PC-3 (cell line): Measurements from ENCODE around the gene GLI3. TPM values are rescaled to one million over a fixed set of nuclear protein-coding genes. Genes with fewer than 3 reads are reported as not detected.

Experiments
- ATAC-seq: fragments of 200-7000 bp; cut with Tn5 transposase; 2 replicates; pipeline ENCODE4 v1.9.1; 2020; ENCODE audit warnings: mild to moderate bottlenecking, moderate library complexity
- BruUV-seq: library from RNA; stranded (reverse); fragments of 400-500 nt; replicated peaks from 2 replicates; lab custom pipeline; 2021; lab: Mats Ljungman, UMichigan
- CTCF ChIA-PET: fragments of 300-600 bp; sonication (Branson Sonifier 250); formaldehyde crosslinking; loops from one replicate; lab custom pipeline; 2022; ENCODE audit warnings: antibody characterized with exemption; lab: Charles Lee
- POLR2A ChIA-PET: fragments of 300-600 bp; sonication (Branson Sonifier 250); formaldehyde crosslinking; loops from one replicate; lab custom pipeline; 2022; ENCODE audit warnings: antibody characterized with exemption; ENCODE audit not compliant: unreplicated experiment; lab: Charles Lee
- DNase-seq: peaks from one replicate; pipeline ENCODE4 v3.0.0-alpha.2; 2015
- H2AFZ ChIP-seq: fragments of 300-600 bp; sonication (generic); 2 replicates; pipeline ENCODE4 v1.6.0; 2016; ENCODE audit warnings: antibody characterized with exemption, low read length
- H3F3A ChIP-seq: fragments of 300-600 bp; sonication (generic); one replicate; pipeline ENCODE4 v1.6.0; 2017; ENCODE audit warnings: antibody characterized with exemption, low read length, control low read depth, mild to moderate bottlenecking; ENCODE audit not compliant: unreplicated experiment
- H3K27ac ChIP-seq: fragments of 300-600 bp; sonication (generic); 2 replicates; pipeline ENCODE4 v1.5.1; 2016; ENCODE audit warnings: mild to moderate bottlenecking, low read length
- H3K27me3 ChIP-seq: fragments of 300-600 bp; sonication (generic); 2 replicates; pipeline ENCODE4 v1.6.1; 2016; ENCODE audit warnings: low read length, mixed read lengths
- H3K36me3 ChIP-seq: fragments of 300-600 bp; sonication (generic); 2 replicates; pipeline ENCODE4 v1.6.1; 2016; ENCODE audit warnings: low read depth, mixed run types, low read length, mixed read lengths
- H3K4me1 ChIP-seq: fragments of 300-600 bp; sonication (generic); 2 replicates; pipeline ENCODE4 v1.5.1; 2016; ENCODE audit warnings: low read length; ENCODE audit not compliant: insufficient read depth
- H3K4me2 ChIP-seq: fragments of 300-600 bp; sonication (generic); 2 replicates; pipeline ENCODE4 v1.6.0; 2016; ENCODE audit warnings: low read length
- H3K4me3 ChIP-seq: fragments of 300-600 bp; sonication (generic); 2 replicates; pipeline ENCODE4 v1.5.1; 2016; ENCODE audit warnings: mild to moderate bottlenecking, low read length, mixed read lengths
- H3K79me2 ChIP-seq: fragments of 300-600 bp; sonication (generic); 2 replicates; pipeline ENCODE4 v1.6.1; 2017; ENCODE audit warnings: low read length, mixed read lengths
- H3K9ac ChIP-seq: fragments of 300-600 bp; sonication (generic); 2 replicates; pipeline ENCODE4 v1.6.0; 2016; ENCODE audit warnings: mild to moderate bottlenecking, low read length
- H3K9me2 ChIP-seq: fragments of 300-600 bp; sonication (generic); replicated peaks from 2 replicates; pipeline ENCODE4 v1.6.1; 2016; ENCODE audit warnings: mixed run types, low read length, mixed read lengths
- H3K9me3 ChIP-seq: fragments of 300-600 bp; sonication (generic); 2 replicates; pipeline ENCODE4 v1.6.1; 2016; ENCODE audit warnings: low read length, mixed read lengths
- H4K20me1 ChIP-seq: fragments of 300-600 bp; sonication (generic); 2 replicates; pipeline ENCODE4 v1.6.1; 2016; ENCODE audit warnings: low read length, mixed read lengths
- EZH2 ChIP-seq: fragments of 300-600 bp; sonication (generic); IDR thresholded peaks from one replicate; pipeline ENCODE4 v1.6.1; 2017; ENCODE audit warnings: antibody characterized with exemption, mild to moderate bottlenecking, low read length; ENCODE audit not compliant: unreplicated experiment
- EZH2phosphoT487 ChIP-seq: fragments of 300-600 bp; sonication (generic); IDR thresholded peaks from 2 replicates; pipeline ENCODE4 v1.6.1; 2018; ENCODE audit warnings: mild to moderate bottlenecking, antibody characterized with exemption, low read length, borderline replicate concordance
- intact Hi-C: fragments of 100-400 bp; cut with micrococcal nuclease; formaldehyde crosslinking; loops from 2 replicates; pipeline ENCODE4 v1.9.0; 2023
- total RNA-seq: library from RNA; depleted of rRNA; stranded (reverse); fragments of >200 nt; gene quantifications from 2 replicates; pipeline ENCODE4 v1.2.3, GENCODE V29; 2014
- TF ChIP-seq, protein P1 (sequence below): fragments of 300-600 bp; sonication (generic); conservative IDR thresholded peaks from 2 replicates; pipeline ENCODE4 v1.5.1; 2017; ENCODE audit warnings: antibody characterized with exemption, low read depth, mild to moderate bottlenecking, low read length

The GLI3 gene
- total RNA-seq, 1 experiment from 2014 or later: 3.5 TPM

GRCh38 chr7:42247301-42247700 lies 10.3 kb upstream of the GLI3 start:
- Histone ChIP-seq H3K4me1 (peaks cover 11% of the 10 kb centered on the region), H2AFZ (no peak overlapping the region), H3K4me3 (no peak overlapping the region), H3F3A (no peaks in the 10 kb centered on the region), H3K79me2 (no peaks in the 10 kb centered on the region), H3K9me2 (no peaks in the 10 kb centered on the region), H3K9me3 (no peaks in the 10 kb centered on the region), H3K4me2 (no peak overlapping the region), H3K27me3 (no peaks in the 10 kb centered on the region), H3K27ac (no peak overlapping the region), H3K36me3 (no peaks in the 10 kb centered on the region), H4K20me1 (no peaks in the 10 kb centered on the region), H3K9ac (no peak overlapping the region)
- BruUV-seq: no TSS peak
- ATAC-seq: no peak
- intact Hi-C loops: no loop called here
- no peak for DNase-seq
- TF ChIP-seq EZH2 (no peak), EZH2phosphoT487 (no peak)
- TF ChIP-seq, protein P1, sequence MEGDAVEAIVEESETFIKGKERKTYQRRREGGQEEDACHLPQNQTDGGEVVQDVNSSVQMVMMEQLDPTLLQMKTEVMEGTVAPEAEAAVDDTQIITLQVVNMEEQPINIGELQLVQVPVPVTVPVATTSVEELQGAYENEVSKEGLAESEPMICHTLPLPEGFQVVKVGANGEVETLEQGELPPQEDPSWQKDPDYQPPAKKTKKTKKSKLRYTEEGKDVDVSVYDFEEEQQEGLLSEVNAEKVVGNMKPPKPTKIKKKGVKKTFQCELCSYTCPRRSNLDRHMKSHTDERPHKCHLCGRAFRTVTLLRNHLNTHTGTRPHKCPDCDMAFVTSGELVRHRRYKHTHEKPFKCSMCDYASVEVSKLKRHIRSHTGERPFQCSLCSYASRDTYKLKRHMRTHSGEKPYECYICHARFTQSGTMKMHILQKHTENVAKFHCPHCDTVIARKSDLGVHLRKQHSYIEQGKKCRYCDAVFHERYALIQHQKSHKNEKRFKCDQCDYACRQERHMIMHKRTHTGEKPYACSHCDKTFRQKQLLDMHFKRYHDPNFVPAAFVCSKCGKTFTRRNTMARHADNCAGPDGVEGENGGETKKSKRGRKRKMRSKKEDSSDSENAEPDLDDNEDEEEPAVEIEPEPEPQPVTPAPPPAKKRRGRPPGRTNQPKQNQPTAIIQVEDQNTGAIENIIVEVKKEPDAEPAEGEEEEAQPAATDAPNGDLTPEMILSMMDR: no peak
- ChIA-PET CTCF (no interaction called here), POLR2A (no interaction called here)

GRCh38 chr7:42244828-42245227 lies 7.8 kb upstream of the GLI3 start:
- ChIA-PET CTCF (interaction anchor here (0.5 kb wide), 1 partner anchor 304 kb away, joined by 3 read pairs; no protein-coding TSS in a partner anchor), POLR2A (interaction anchor here (0.5 kb wide), 1 partner anchor 427 kb away, joined by 4 read pairs; no protein-coding TSS in a partner anchor)
- Histone ChIP-seq H3K9ac (no peak overlapping the region), H3K4me1 (peaks cover 11% of the 10 kb centered on the region), H3K27me3 (no peaks in the 10 kb centered on the region), H4K20me1 (no peaks in the 10 kb centered on the region), H3K27ac (no peak overlapping the region), H2AFZ (no peak overlapping the region), H3K9me2 (no peaks in the 10 kb centered on the region), H3F3A (no peaks in the 10 kb centered on the region), H3K4me2 (0 out of 2 replicates have a peak overlapping the region, but pooled peaks have one; percentile 21), H3K36me3 (no peaks in the 10 kb centered on the region), H3K9me3 (no peaks in the 10 kb centered on the region), H3K79me2 (no peaks in the 10 kb centered on the region), H3K4me3 (no peak overlapping the region)
- intact Hi-C loops: no loop called here
- DNase-seq (peak; percentile 54), ATAC-seq (peak; percentile 99)
- no TSS peak for BruUV-seq
- TF ChIP-seq EZH2phosphoT487 (no peak), EZH2 (no peak)
- TF ChIP-seq, protein P1: no peak

GRCh38 chr7:42242381-42242780 lies 5.4 kb upstream of the GLI3 start:
- peaks cover 16% of the 10 kb centered on the region for H3K4me1 ChIP-seq
- H3K4me2 ChIP-seq: no peak overlapping the region
- no peak overlapping the region for H3K4me3 ChIP-seq
- no peaks in the 10 kb centered on the region for H3K36me3 ChIP-seq
- H3K9me3 ChIP-seq: no peaks in the 10 kb centered on the region
- H3K27ac ChIP-seq: no peak overlapping the region
- H4K20me1 ChIP-seq: no peaks in the 10 kb centered on the region
- H3K9ac ChIP-seq: no peak overlapping the region
- H3K9me2 ChIP-seq: no peaks in the 10 kb centered on the region
- BruUV-seq: no TSS peak
- TF ChIP-seq EZH2phosphoT487: no peak
- TF ChIP-seq EZH2: no peak
- TF ChIP-seq, protein P1: no peak
- no peaks in the 10 kb centered on the region for H3F3A ChIP-seq
- ChIA-PET CTCF (no interaction called here), POLR2A (no interaction called here)
- no peaks in the 10 kb centered on the region for H3K79me2 ChIP-seq
- intact Hi-C loops: no loop called here
- ATAC-seq (no peak), DNase-seq (no peak)
- no peak overlapping the region for H2AFZ ChIP-seq
- no peaks in the 10 kb centered on the region for H3K27me3 ChIP-seq
